ENCODE data around the gene OR6J1. TPM values are rescaled to one million over a fixed set of nuclear protein-coding genes. Genes with fewer than 3 reads are reported as not detected.

Gene OR6J1
- not detected for total RNA-seq

DNA sequence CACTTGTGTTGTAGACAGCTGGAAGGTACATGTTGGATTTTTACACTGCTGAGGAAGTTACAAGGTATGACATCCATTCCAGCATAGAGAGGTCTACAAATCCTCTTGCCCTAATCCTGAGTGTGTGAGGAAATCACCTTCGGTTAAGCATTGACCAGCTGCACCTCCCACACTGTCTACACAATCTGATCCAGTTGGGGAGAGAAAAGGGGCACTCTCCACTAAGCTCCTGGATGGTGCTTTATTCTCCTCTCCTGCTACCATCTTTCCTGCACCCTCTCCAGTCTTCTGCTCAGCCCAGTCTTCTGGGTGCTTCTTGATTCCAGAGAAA, at the start of gene OR6J1:
OR6J1 (minus strand) TSS at position 48 of the 331 bp plus-strand sequence. CDS start 9,541 bp downstream, outside the sequence.

DNA sequence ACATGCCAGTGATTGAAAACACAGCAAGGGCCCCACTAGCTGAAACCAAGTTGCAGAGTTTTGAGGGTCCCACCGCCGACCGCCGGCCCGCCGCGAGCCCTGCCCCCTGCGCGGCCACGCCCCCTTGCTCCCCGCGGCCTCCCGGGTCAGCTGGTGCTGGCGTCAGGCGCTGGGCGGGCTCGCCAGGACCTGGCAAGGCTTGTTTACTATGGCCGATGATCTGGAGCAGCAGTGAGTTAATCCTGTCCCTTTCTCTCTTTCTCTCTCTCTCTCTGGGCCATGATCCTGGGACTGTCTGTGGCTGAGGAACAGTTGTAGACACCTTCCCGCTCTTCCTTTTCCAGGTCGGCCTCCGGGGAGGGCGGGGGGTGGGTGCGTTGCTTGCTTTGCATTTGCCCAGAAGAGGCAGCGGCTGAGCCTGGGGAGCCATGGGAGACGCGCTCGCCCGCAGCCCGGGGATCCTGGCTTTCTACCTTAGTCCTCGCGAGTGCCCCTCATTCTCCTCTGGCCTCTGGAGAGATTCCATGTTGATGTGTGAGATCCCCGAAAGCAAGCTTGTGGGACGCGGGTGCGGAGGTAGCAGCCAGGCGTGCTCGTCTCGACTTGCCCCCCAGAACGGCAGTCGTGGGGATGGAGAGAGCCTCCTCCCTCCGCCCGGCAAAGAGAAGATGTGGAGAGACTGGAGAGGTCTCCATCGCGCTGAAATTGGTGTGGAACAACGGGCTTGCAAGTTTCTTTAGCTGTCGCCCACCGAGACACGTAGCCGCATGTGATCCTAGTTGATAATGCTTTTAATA, 45.9 kb downstream of the OR6J1 start, which contains the start of gene ABHD4:
ABHD4 (plus strand) TSS at position 202 of the 797 bp plus-strand sequence; CDS start at position 209, 7 bp downstream.

DNA sequence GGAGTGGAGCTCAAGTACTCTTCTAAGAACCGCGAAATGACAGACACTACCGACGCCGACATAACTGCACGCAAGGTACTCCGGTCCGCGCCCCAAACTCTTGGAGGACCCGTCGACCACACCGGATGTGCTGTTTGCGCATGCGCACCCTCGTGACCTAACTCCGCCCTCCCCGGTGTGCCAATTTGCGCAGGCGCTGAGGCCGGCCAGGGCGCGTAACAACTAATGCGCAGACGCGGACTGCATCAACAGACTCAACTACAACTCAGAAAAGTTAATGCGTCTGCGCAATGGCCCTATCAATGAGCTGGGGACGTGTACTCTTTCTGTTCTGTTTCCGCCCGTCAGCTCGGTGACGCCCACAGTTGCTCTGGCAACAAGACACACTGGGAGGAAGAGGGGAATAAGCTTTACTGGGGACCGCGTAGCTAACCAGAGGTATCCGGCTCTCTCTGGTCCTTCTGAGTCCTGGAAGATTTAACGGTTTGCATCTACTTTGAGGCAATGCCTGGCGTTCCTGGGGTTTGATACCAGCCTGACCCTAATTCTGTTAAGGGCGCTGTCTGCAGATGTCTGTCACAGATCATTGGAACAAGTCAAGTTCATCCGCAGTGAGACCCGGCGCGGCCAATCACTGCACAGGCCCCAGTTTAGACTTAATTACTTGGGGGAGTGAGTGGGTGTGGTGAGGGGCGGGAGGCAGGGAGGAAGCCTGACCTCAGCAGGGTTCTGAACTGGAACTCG, 54.9 kb downstream of the OR6J1 start, which contains the start of gene DAD1:
DAD1 (minus strand) TSS at position 129 of the 744 bp plus-strand sequence; CDS start at position 62, 67 bp downstream.

Other genes starting within 250 kb of the OR6J1 start
- gene DAD1, start 55.1 kb downstream of the OR6J1 start, total RNA-seq = 184 TPM
- gene ABHD4, start 46.1 kb downstream of the OR6J1 start, total RNA-seq = 24.5 TPM
- gene OXA1L, start 122.3 kb upstream of the OR6J1 start, total RNA-seq = 54.7 TPM
- gene SLC7A7, start 171.1 kb upstream of the OR6J1 start, total RNA-seq = 4.1 TPM
- gene MRPL52, start 185.5 kb upstream of the OR6J1 start, total RNA-seq = 36.0 TPM
- 148 TPM for gene MMP14, start 192.2 kb upstream of the OR6J1 start, total RNA-seq
- 35.1 TPM for gene LRP10, start 227.4 kb upstream of the OR6J1 start, total RNA-seq
- gene REM2, start 238.9 kb upstream of the OR6J1 start, total RNA-seq = 2.0 TPM

Data from camera-type eye (tissue), 1 donor.